ENCODE data around the gene ABHD17A. TPM values are rescaled to one million over a fixed set of nuclear protein-coding genes. Genes with fewer than 3 reads are reported as not detected.

The ABHD17A gene
- total and polyA plus RNA-seq, 8 donors, result 41.3 to 72.7 (median 56.8) TPM

DNA sequence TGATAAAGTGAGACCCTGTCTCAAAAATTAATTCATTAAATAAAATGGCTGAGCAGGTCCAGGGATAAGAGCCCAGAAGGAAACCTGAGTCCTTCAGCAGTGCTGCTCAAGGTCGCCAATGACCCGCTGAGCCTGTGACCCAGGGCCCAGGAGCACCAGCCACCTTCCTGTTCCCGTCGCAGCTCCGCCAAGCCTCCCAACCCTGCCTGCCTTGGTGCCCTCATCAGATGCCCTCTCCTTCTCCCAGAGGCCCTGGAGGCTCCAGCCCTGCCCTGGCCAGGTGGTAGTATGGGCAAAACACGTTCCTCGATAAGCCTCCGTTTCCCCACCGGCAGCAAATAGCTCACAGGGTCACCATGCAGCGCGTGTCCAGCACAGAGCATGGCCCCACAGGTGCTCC lies 39.7 kb downstream of the ABHD17A start:
- TF ChIP-seq, protein P1, sequence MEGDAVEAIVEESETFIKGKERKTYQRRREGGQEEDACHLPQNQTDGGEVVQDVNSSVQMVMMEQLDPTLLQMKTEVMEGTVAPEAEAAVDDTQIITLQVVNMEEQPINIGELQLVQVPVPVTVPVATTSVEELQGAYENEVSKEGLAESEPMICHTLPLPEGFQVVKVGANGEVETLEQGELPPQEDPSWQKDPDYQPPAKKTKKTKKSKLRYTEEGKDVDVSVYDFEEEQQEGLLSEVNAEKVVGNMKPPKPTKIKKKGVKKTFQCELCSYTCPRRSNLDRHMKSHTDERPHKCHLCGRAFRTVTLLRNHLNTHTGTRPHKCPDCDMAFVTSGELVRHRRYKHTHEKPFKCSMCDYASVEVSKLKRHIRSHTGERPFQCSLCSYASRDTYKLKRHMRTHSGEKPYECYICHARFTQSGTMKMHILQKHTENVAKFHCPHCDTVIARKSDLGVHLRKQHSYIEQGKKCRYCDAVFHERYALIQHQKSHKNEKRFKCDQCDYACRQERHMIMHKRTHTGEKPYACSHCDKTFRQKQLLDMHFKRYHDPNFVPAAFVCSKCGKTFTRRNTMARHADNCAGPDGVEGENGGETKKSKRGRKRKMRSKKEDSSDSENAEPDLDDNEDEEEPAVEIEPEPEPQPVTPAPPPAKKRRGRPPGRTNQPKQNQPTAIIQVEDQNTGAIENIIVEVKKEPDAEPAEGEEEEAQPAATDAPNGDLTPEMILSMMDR (IDR thresholded peaks at IDR 0.05), result no peak
- Histone ChIP-seq H3K36me3 (peaks cover 0 to 23% of the 10 kb centered on the region in 2 donors), H3K27me3 (no peaks in the 10 kb centered on the region), H3K4me3 (no peak overlapping the region), H3K4me1 (peaks cover 16 to 78% of the 10 kb centered on the region in 2 donors), H3K9me3 (no peaks in the 10 kb centered on the region), H3K27ac (no peak overlapping the region)
- no peak for ATAC-seq
- peak in 1 of 4 donors; percentile 57 for DNase-seq
- intact Hi-C loops (cut with DNase I), result no loop called here

DNA sequence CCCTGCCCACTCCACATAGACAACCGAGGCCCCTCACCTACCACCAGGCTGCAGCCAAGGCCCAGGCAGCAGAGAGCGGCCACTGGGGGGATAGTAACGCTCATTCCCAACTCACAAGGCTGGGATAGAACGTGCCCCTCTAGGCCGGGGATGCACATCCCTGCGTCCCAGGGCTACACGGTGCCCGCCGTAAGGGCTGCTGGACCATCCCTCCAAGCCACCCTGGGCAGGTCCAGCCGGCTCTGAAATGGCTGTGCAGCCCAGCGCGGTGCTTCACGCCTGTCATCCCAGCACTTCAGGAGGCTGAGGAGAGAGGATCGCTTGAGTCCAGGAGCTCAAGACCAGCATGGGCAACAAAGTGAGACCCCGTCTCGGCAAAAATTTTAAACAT lies 40.2 kb downstream of the ABHD17A start:
- H3K4me3 ChIP-seq, result no peak overlapping the region
- no peak for DNase-seq
- intact Hi-C loops (cut with DNase I), result no loop called here

DNA sequence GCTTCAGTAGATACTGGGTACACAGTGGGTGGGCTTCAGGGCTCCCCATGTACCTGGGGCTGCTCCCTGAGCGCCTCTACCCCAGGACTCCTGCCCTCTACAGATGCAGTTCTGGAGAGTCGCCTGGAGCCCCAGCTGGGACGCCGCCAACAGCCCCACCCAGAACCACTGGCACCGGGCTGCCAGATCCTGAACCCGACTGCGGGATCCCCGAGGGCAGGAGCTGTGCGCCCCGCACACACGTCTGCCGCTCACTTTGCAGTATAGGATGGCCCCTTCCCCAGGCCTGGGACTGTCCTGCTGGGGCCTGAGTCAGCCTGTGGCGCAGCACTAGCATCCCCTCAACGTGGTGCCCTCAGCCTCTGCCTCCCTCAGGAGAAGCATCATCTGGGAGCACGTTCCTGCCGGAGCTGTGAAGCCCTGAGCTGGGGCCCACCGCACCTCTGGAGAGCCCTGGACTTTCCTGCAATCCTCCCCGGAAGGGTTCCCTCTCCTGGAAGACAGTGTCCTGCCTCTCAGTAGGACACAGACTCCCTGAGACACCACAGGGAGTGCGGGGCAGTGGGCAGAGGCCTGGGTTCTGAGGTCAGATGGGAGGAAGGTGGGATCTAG lies 40.7 kb downstream of the ABHD17A start:
- TF ChIP-seq, protein P1 (IDR thresholded peaks at IDR 0.05), result no peak
- peaks cover 0 to 23% of the 10 kb centered on the region in 2 donors for H3K36me3 ChIP-seq
- no peak overlapping the region for H3K4me3 ChIP-seq
- peaks cover 16 to 88% of the 10 kb centered on the region in 2 donors for H3K4me1 ChIP-seq
- no peaks in the 10 kb centered on the region for H3K9me3 ChIP-seq
- H3K27me3 ChIP-seq, result no peaks in the 10 kb centered on the region
- DNase-seq, result peak in 1 of 4 donors; percentile 67
- ATAC-seq, result no peak
- no peak overlapping the region for H3K27ac ChIP-seq
- intact Hi-C loops (cut with DNase I), result no loop called here

More for the DNA sequence above, 40.2 kb downstream of the ABHD17A start:
- ATAC-seq, result no peak
- H3K27ac ChIP-seq, result no peak overlapping the region
- H3K9me3 ChIP-seq, result no peaks in the 10 kb centered on the region
- H3K36me3 ChIP-seq, result peaks cover 0 to 23% of the 10 kb centered on the region in 2 donors
- H3K4me1 ChIP-seq, result peaks cover 16 to 83% of the 10 kb centered on the region in 2 donors
- no peaks in the 10 kb centered on the region for H3K27me3 ChIP-seq
- TF ChIP-seq, protein P1 (IDR thresholded peaks at IDR 0.05), result no peak

DNA sequence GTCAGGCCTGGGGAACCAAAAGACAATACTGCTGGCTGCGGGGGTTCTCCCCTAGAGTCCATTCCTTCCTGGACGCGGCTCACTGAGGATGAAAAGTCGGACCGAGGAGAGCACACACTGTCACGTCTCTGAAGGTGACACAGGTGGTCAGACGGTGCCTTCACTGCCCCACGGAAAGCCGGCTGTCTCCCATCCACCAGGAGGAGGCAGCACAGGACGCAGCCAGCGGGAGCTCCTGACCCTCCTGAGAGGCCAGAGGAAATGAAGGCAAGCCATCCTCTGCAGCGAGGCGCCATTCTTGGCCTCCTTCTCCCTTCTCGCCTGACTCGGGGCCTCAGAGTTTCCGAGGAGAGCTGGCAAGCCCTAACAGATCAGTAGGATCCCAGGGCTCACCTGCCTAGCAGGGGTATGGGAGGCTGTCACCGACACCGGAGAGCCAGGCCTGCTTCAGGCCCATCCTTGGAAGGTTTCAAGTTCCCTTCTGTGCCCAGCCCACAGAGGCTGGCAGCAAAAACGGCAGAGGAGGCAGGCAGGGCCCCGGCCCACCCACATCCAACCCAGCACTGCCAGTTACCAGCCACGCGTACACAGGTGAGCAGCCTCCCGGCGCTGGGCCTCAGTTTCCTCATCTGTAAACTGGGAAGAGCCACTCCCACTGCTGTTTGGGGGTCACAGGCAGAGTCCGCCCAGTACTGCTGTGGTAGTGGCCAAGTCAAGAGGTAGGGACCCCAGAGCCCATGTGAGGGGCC lies 41.5 kb downstream of the ABHD17A start:
- ATAC-seq (no peak), DNase-seq (peak in 1 of 4 donors; percentile 68)
- TF ChIP-seq, protein P1 (IDR thresholded peaks at IDR 0.05), result no peak
- H3K27me3 ChIP-seq, result no peaks in the 10 kb centered on the region
- intact Hi-C loops (cut with DNase I), result no loop called here
- no peaks in the 10 kb centered on the region for H3K9me3 ChIP-seq
- no peak overlapping the region for H3K4me3 ChIP-seq
- peaks cover 16 to 89% of the 10 kb centered on the region in 2 donors for H3K4me1 ChIP-seq
- peaks cover 0 to 23% of the 10 kb centered on the region in 2 donors for H3K36me3 ChIP-seq
- no peak overlapping the region for H3K27ac ChIP-seq

DNA sequence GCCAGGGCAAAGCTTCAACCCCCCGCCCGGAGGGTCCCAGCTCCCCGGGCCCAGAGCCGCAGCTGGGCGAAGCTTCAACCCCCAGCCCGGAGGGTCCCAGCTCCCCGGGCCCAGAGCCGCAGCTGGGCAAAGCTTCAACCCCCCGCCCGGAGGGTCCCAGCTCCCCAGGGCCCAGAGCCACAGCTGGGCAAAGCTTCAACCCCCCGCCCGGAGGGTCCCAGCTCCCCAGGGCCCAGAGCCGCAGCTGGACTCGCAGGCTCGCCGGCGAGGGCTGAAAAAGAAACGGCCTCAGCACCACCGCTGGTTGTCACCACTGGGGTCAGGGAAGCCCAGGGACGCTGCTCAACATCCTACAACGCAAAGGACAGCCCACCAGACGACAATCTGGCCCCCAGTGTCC lies 42.2 kb downstream of the ABHD17A start:
- H3K4me1 ChIP-seq, result peaks cover 16 to 88% of the 10 kb centered on the region in 2 donors
- no peak overlapping the region for H3K27ac ChIP-seq
- TF ChIP-seq, protein P1 (IDR thresholded peaks at IDR 0.05), result no peak
- no peaks in the 10 kb centered on the region for H3K27me3 ChIP-seq
- H3K36me3 ChIP-seq, result peaks cover 0 to 23% of the 10 kb centered on the region in 2 donors
- H3K9me3 ChIP-seq, result no peaks in the 10 kb centered on the region
- intact Hi-C loops (cut with DNase I), result no loop called here
- H3K4me3 ChIP-seq, result no peak overlapping the region
- DNase-seq (no peak), ATAC-seq (no peak)
